ENCODE measurements around the gene XPR1. TPM values are rescaled to one million over a fixed set of nuclear protein-coding genes. Genes with fewer than 3 reads are reported as not detected.

Gene XPR1
- total RNA-seq, 6 experiments from 2014 or later: 25.0 to 44.7 (median 34.0) TPM

GRCh38 chr1:180796897-180797640 is 165.2 kb downstream of the XPR1 start:
- H3K9me3 Mint-ChIP-seq: no peaks in the 10 kb centered on the region
- no peak for DNase-seq
- H3K4me1 Mint-ChIP-seq (ENCODE audit: low read depth): peaks cover 36% of the 10 kb centered on the region
- no peak overlapping the region for H3K27ac Mint-ChIP-seq
- H3K27me3 Mint-ChIP-seq (ENCODE audit: insufficient read depth): peaks cover 1% of the 10 kb centered on the region; the same call in 1 of the 2 replicates
- TF ChIP-seq CTCF (IDR thresholded peaks at IDR 0.05): no peak
- no peak overlapping the region for H3K4me3 Mint-ChIP-seq
- no peaks in the 10 kb centered on the region for H3K36me3 Mint-ChIP-seq (ENCODE audit: low read depth)

- peaks cover 8% of the 10 kb centered on the region; the same call in 1 of the 2 replicates for H3K4me1 Mint-ChIP-seq (ENCODE audit: low read depth)
- H3K4me3 Mint-ChIP-seq: no peak overlapping the region
- no peak for DNase-seq
These were observed 169.1 kb downstream of the XPR1 start for GRCh38 chr1:180800945-180801344.

GRCh38 chr1:180802813-180803212 is 171.0 kb downstream of the XPR1 start:
- Mint-ChIP-seq H3K9me3 (no peaks in the 10 kb centered on the region), H3K27ac (no peak overlapping the region), H3K27me3 (ENCODE audit: insufficient read depth) (peaks cover 1% of the 10 kb centered on the region; the same call in 1 of the 2 replicates), H3K4me1 (ENCODE audit: low read depth) (peaks cover 8% of the 10 kb centered on the region; the same call in 1 of the 2 replicates), H3K36me3 (ENCODE audit: low read depth) (no peaks in the 10 kb centered on the region), H3K4me3 (no peak overlapping the region)
- no peak for TF ChIP-seq CTCF (IDR thresholded peaks at IDR 0.05)
- no peak for DNase-seq

More at GRCh38 chr1:180800945-180801344, 169.1 kb downstream of the XPR1 start:
- H3K27ac Mint-ChIP-seq: no peak overlapping the region
- H3K27me3 Mint-ChIP-seq (ENCODE audit: insufficient read depth): peaks cover 1% of the 10 kb centered on the region; the same call in 1 of the 2 replicates
- TF ChIP-seq CTCF (IDR thresholded peaks at IDR 0.05): no peak
- H3K9me3 Mint-ChIP-seq: no peaks in the 10 kb centered on the region
- no peaks in the 10 kb centered on the region for H3K36me3 Mint-ChIP-seq (ENCODE audit: low read depth)

- peaks cover 1% of the 10 kb centered on the region; the same call in 1 of the 2 replicates for H3K27me3 Mint-ChIP-seq (ENCODE audit: insufficient read depth)
- peaks cover 8% of the 10 kb centered on the region; the same call in 1 of the 2 replicates for H3K4me1 Mint-ChIP-seq (ENCODE audit: low read depth)
- H3K4me3 Mint-ChIP-seq: no peak overlapping the region
- no peak overlapping the region for H3K27ac Mint-ChIP-seq
- no peak for TF ChIP-seq CTCF (IDR thresholded peaks at IDR 0.05)
- no peak for DNase-seq
- H3K9me3 Mint-ChIP-seq: no peaks in the 10 kb centered on the region
- no peaks in the 10 kb centered on the region for H3K36me3 Mint-ChIP-seq (ENCODE audit: low read depth)
These were observed 173.5 kb downstream of the XPR1 start for GRCh38 chr1:180805316-180805715.

- Mint-ChIP-seq H3K9me3 (no peaks in the 10 kb centered on the region), H3K36me3 (ENCODE audit: low read depth) (0 out of 2 replicates have a peak, but pooled peaks cover 7% of the 10 kb centered on the region), H3K4me1 (ENCODE audit: low read depth) (peaks cover 13% of the 10 kb centered on the region), H3K27ac (no peak overlapping the region), H3K4me3 (no peak overlapping the region), H3K27me3 (ENCODE audit: insufficient read depth) (no peaks in the 10 kb centered on the region)
- DNase-seq: no peak
- TF ChIP-seq CTCF (IDR thresholded peaks at IDR 0.05): no peak
These were observed 179.5 kb downstream of the XPR1 start for GRCh38 chr1:180811298-180811697.

Measured in HFFc6 (cell line).